ENCODE measurements around the gene JAZF1. TPM values are rescaled to one million over a fixed set of nuclear protein-coding genes. Genes with fewer than 3 reads are reported as not detected.

Gene JAZF1
- total and polyA plus RNA-seq, 2 donors (not counting 1 experiment from before 2014, with no cell fraction given), result 14.0 to 38.6 TPM

DNA sequence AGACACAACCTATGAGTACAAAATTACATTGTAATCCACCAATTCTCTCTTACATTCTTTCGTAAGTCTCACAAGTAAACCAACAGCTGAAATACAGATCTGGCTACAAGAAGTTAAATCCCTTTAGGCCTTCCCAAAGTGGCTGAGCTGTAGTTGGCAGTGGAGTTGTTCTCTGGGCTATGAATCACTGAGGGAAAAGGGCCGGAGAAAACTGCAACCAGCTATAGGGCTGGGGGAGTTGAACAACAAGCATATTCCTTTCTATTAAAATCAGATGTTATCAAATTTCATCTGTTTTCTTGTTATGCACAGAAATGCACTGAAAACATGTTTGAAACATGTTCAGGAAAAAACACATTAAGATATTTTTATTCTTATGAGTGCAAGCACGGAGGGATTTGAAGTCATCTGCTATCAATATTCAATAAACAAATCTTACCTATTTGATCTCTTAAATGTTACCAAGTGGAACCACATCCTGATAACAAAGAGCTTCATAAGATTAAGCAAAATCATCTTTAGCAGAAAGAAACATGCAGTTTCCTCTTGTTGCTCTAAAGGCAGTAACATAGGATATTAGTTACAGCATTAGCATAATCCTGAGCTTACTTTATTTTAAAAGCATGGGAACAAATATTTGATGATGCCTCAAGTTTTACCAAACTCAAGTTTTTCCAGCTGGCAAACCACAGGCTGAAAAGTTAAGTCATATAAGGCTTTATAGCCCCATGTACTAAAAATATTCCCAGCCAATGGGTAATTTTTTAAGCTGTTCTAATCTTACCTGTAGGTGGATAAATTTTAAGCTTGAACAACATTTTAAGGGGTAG, 227.9 kb downstream of the JAZF1 start:
- ChIA-PET POLR2A (no interaction called here), CTCF (interaction anchor here (1.3 kb wide), 2 partner anchors 20 to 31 kb away, joined by 3 read pairs; no protein-coding TSS in a partner anchor)
- H3K4me1 ChIP-seq (ENCODE audit: control insufficient read depth in 2 of 2, insufficient read depth in 2 of 2, low read length in 2 of 2), result no peaks in the 10 kb centered on the region
- peaks cover 73% of the 10 kb centered on the region for H4K20me1 ChIP-seq (ENCODE audit: control insufficient read depth, insufficient read depth, low read length, poor library complexity, severe bottlenecking)
- H3K9me3 Mint-ChIP-seq (ENCODE audit: insufficient read depth), result no peaks in the 10 kb centered on the region
- no peak overlapping the region for H3K27ac Mint-ChIP-seq
- no peak overlapping the region for H2AFZ ChIP-seq (ENCODE audit: insufficient read depth, low read depth, low read length, poor library complexity, severe bottlenecking)
- no peaks in the 10 kb centered on the region for H3K9me3 ChIP-seq (ENCODE audit: control extremely low read depth in 1 of 3, control insufficient read depth in 2 of 3, insufficient read depth in 1 of 3, low read length in 2 of 3)
- WGBS (ENCODE audit: insufficient coverage), result no CpG with 5 or more reads among the region's 3 CpGs
- peaks cover 66% of the 10 kb centered on the region for H3K79me2 ChIP-seq (ENCODE audit: control insufficient read depth, insufficient read depth, low read length)
- H3K4me3 Mint-ChIP-seq, result no peak overlapping the region
- no peak overlapping the region for H3K4me3 ChIP-seq (ENCODE audit: control extremely low read depth in 1 of 5, extremely low read depth in 1 of 5, insufficient read depth in 1 of 5, low read depth in 2 of 5, low read length in 4 of 5)
- H3K27ac ChIP-seq (ENCODE audit: low read length in 2 of 2), result no peak overlapping the region
- H3K4me2 ChIP-seq (replicated peaks; ENCODE audit: low read depth, low read length, poor library complexity, severe bottlenecking), result no peak overlapping the region
- intact Hi-C loops (cut with micrococcal nuclease), result no loop called here
- DNase-seq (no peak), ATAC-seq (ENCODE audit: low read depth) (no peak)
- H3K27me3 ChIP-seq (replicated peaks in 1 of 4; ENCODE audit: control extremely low read depth in 1 of 4, control insufficient read depth in 3 of 4, insufficient read depth in 4 of 4, low read length in 3 of 4), result no peaks in the 10 kb centered on the region
- TF ChIP-seq, protein P1, sequence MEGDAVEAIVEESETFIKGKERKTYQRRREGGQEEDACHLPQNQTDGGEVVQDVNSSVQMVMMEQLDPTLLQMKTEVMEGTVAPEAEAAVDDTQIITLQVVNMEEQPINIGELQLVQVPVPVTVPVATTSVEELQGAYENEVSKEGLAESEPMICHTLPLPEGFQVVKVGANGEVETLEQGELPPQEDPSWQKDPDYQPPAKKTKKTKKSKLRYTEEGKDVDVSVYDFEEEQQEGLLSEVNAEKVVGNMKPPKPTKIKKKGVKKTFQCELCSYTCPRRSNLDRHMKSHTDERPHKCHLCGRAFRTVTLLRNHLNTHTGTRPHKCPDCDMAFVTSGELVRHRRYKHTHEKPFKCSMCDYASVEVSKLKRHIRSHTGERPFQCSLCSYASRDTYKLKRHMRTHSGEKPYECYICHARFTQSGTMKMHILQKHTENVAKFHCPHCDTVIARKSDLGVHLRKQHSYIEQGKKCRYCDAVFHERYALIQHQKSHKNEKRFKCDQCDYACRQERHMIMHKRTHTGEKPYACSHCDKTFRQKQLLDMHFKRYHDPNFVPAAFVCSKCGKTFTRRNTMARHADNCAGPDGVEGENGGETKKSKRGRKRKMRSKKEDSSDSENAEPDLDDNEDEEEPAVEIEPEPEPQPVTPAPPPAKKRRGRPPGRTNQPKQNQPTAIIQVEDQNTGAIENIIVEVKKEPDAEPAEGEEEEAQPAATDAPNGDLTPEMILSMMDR (IDR thresholded peaks at IDR 0.05), result no peak
- TF ChIP-seq EZH2 (IDR thresholded peaks at IDR 0.05; ENCODE audit: borderline replicate concordance, insufficient read depth, low read depth, low read length, poor library complexity, severe bottlenecking), result no peak
- no peaks in the 10 kb centered on the region for H3K27me3 Mint-ChIP-seq
- H3K36me3 ChIP-seq (replicated peaks in 1 of 2; ENCODE audit: control extremely low read depth in 1 of 2, control insufficient read depth in 1 of 2, extremely low read depth in 1 of 2, insufficient read depth in 2 of 2, low read length in 1 of 2), result peaks cover 2 to 6% of the 10 kb centered on the region in 2 experiments
- peaks cover 2% of the 10 kb centered on the region for H3K4me1 Mint-ChIP-seq
- H3K9ac ChIP-seq (ENCODE audit: low read length), result no peak overlapping the region

DNA sequence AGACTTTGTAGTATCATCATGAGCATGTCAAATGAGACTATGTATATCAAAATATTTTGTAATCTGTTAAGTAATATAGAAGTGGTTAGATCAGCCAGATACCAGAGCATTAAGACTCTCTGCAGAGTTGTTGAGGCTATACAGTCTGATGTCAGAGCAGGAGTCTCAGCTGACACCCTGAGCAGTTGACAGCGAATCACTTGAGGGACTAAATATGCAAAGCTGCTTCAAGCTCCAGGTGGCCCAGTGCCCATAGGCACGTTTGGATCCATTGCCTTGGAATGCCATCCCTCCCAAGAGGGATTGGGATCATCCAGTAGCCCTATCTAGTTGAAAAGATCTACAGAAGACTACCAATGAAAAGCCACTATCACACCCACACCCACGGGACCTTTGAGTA, 230.5 kb downstream of the JAZF1 start:
- no peak for ATAC-seq (ENCODE audit: low read depth)
- Mint-ChIP-seq H3K4me3 (no peak overlapping the region), H3K27me3 (no peaks in the 10 kb centered on the region), H3K4me1 (peaks cover 2% of the 10 kb centered on the region), H3K9me3 (ENCODE audit: insufficient read depth) (no peaks in the 10 kb centered on the region), H3K27ac (no peak overlapping the region)
- no peaks in the 10 kb centered on the region for H3K4me1 ChIP-seq (ENCODE audit: control insufficient read depth in 2 of 2, insufficient read depth in 2 of 2, low read length in 2 of 2)
- no peak for TF ChIP-seq EZH2 (IDR thresholded peaks at IDR 0.05; ENCODE audit: borderline replicate concordance, insufficient read depth, low read depth, low read length, poor library complexity, severe bottlenecking)
- TF ChIP-seq, protein P1 (IDR thresholded peaks at IDR 0.05), result no peak
- peaks cover 0 to 7% of the 10 kb centered on the region in 2 experiments for H3K36me3 ChIP-seq (replicated peaks in 1 of 2; ENCODE audit: control extremely low read depth in 1 of 2, control insufficient read depth in 1 of 2, extremely low read depth in 1 of 2, insufficient read depth in 2 of 2, low read length in 1 of 2)
- H3K9ac ChIP-seq (ENCODE audit: low read length), result no peak overlapping the region
- no peak overlapping the region for H3K4me3 ChIP-seq (ENCODE audit: control extremely low read depth in 1 of 5, extremely low read depth in 1 of 5, insufficient read depth in 1 of 5, low read depth in 2 of 5, low read length in 4 of 5)
- WGBS (ENCODE audit: insufficient coverage), result 83% methylated on average over 3 of the region's 3 CpGs
- DNase-seq, result no peak
- POLR2A ChIA-PET, result no interaction called here
- H3K4me2 ChIP-seq (replicated peaks; ENCODE audit: low read depth, low read length, poor library complexity, severe bottlenecking), result no peak overlapping the region
- no peak overlapping the region for H2AFZ ChIP-seq (ENCODE audit: insufficient read depth, low read depth, low read length, poor library complexity, severe bottlenecking)
- H4K20me1 ChIP-seq (ENCODE audit: control insufficient read depth, insufficient read depth, low read length, poor library complexity, severe bottlenecking), result peaks cover 53% of the 10 kb centered on the region
- no peaks in the 10 kb centered on the region for H3K9me3 ChIP-seq (ENCODE audit: control extremely low read depth in 1 of 3, control insufficient read depth in 2 of 3, insufficient read depth in 1 of 3, low read length in 2 of 3)
- CTCF ChIA-PET, result interaction anchor here (1.3 kb wide), 1 partner anchor 70 kb away, joined by 4 read pairs; no protein-coding TSS in a partner anchor
- H3K27ac ChIP-seq (ENCODE audit: low read length in 2 of 2), result no peak overlapping the region
- intact Hi-C loops (cut with micrococcal nuclease), result no loop called here
- peaks cover 56% of the 10 kb centered on the region for H3K79me2 ChIP-seq (ENCODE audit: control insufficient read depth, insufficient read depth, low read length)
- H3K27me3 ChIP-seq (replicated peaks in 1 of 4; ENCODE audit: control extremely low read depth in 1 of 4, control insufficient read depth in 3 of 4, insufficient read depth in 4 of 4, low read length in 3 of 4), result no peaks in the 10 kb centered on the region

Measured in B cell (primary cell).